HG03354 (cell line): ENCODE results near the gene CCNL1.

Source experiments
- ATAC-seq: cut with Tn5 transposase; IDR thresholded peaks from one replicate; pipeline ENCODE4 v1.9.1; 2021; ENCODE audit warnings: mild to moderate bottlenecking; ENCODE audit not compliant: unreplicated experiment, poor library complexity, severe bottlenecking

The CCNL1 gene

DNA sequence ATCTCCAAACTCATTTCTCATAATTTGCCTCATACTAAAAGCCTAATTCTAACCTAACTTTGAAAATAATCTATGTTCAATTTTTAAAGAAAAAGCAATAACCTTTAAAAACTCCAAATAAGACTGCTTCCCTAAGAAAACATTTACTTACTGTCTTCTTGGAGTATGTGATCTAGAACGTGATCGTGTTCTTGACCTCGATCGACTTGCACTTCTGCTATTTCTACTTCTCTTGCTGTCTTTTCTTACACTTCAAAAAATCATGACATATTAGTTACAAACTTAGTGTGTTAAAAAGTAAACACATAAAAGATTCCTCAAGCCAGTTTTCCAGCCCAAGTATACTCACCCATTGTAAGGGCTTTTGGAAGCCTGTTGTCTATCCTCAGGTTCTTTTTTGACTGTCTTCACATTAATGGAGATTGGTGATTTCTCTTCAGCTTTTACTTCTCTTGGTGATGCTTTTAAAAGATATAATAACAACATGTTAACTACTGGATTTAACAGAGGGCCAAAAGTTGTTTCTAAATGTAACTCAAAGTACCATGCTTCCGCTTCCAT is 10.7 kb downstream of the CCNL1 start:
- no peak for ATAC-seq

GRCh38 chr3:157148196-157148889 is 11.6 kb downstream of the CCNL1 start:
- ATAC-seq: no peak

DNA sequence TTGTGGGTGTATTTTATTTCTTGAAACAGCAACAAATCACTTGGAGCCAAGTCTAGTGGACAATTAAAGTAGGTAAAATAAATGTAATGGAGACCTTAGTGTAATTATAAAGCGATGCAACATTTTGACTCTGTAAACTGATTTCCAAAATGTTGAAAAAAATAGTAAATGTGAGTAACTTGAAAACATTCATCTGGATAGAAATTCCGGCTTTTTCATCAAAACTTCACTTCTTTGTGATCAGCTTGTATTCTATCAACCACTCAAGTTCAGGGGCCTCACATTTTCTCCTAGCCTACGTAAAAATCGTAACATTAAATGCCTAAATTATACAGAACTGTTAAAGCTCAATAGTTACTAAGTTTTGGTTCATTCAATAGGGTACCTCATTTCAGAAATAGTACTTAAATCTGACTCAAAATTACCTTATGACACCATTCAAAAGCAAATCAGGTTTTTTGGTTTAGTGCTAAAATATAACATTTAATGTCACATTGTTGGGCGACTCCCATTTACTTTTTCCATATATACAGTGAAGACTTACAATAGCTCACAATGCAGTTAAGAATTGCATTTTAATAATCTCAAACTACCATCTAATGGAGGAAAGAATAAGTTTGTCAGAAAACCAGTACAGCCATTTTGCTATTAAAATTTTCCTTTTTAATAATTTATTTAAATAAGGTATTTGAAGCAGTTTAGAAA is 12.7 kb downstream of the CCNL1 start:
- no peak for ATAC-seq

DNA sequence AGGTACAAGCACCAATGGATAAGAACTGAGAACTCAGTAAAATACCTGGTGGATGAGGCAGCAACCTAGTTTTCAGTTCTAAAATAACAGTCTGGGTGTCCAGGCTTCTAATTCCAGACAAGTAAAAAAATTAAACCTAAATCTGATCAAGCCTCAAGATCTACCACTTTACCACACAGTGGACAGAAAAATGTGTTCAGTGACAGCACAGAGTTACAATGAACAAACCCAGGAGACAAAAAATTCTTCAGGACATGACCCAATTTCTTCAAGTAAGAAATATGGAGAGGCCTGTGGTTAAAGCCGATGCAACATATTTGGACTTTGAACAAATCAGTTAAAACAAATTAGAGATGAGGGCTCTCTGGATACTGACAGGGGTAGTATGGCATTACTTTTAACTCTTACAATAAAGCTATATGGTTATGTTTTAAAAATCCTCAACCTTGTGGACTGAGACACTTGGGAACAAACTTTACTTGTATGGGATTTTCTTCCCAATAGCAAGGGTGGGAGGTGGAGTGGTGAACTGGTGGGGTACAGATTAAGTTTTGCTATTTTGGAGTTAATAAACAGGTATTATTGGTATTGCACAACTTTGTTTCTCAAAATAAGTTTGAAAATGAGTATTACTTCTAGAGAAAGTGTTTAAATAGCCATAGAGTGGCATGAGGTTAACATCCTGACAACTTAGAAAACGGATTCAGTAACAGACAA is 14.2 kb downstream of the CCNL1 start:
- ATAC-seq: no peak

- no peak for ATAC-seq
These were observed 17.6 kb downstream of the CCNL1 start for GRCh38 chr3:157142315-157142714.

DNA sequence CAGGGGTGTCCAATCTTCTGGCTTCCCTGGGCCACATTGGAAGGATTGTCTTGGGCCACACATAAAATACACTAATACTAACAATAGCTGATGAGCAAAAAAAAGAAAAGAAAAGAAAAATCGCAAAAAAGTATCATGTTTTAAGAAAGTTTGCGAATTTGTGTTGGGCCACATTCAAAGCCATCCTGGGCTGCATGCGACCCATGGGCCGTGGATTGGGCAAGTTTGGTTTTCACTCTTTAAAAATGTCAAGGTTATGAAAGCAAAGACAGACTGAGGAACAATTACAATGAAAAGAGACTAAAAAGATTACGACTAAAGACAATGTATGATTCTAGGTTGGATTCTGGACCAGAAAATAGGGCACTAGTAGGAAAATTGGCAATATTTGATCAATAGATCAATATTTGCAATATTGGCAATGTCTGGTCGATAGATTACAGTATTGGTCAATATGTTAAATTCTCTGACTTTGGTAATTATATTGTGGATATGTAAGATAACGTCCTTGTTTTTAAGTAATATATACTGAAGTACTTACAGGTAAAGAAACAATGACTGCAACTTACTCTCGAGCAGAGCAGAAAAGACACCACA is 19.9 kb downstream of the CCNL1 start:
- ATAC-seq: no peak

DNA sequence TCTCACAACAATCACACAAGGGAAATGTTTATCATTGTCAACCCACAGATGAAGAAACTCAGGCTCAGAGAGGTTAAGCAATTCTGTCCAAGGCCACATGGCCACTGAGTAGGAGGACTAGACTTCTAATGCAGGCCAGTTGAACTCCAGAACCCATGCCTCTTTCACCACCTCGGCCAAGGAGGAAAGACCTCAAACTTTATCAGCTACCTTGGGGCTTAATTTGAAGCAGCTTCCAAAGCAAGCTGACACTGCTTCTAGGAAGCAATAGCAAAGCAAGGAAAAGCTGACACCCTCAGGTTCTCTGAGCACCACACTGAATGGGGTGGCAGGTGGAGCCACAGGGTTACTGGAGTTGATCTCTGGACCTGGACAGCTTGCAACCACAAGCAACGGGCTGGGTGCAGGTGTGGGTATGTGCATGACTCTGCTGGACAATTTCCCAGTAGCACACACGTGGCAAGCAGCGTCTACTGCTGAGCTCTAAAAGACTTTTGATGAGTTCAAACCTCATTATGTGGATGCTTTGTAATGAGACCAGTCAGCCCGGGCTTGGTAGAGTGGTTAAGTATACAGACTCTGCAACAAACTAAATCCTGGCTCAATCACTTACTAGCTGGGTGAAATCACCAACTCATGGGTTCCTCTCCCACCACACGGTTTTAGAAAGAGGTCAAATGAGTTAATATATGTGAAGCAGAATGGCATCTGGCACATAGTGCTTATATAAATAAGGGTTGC is 23.1 kb downstream of the CCNL1 start:
- ATAC-seq: peak; percentile 7

GRCh38 chr3:157135671-157136396 is 24.1 kb downstream of the CCNL1 start:
- ATAC-seq: no peak

DNA sequence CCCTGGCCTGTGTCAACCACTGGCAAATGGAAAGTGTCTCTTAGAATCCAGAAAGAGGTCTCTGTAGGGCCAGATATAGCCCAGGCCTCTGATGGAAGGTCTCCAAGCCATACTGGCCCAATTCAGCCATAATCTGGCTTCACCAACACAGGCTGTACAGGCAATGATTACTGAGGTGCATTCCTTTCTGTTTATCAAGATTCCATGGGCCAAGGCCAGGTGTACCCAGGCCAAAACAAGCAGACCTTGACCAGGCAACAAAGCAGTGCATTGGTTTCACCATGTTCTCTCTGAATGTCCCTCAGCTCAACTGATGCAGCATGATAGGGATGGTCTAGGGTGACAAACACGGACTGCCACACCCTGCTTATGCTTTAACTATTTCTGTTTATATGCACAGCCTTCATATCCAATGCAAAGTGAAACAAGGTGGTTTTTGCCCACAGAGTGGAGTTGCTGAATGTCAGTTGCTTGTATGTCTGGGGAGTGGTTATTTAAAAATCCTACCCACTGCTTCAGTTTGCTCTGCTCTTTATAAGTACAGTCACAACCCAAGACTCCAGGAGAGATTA is 25.2 kb downstream of the CCNL1 start:
- peak; percentile 63 for ATAC-seq

GRCh38 chr3:157133434-157134320 is 26.3 kb downstream of the CCNL1 start:
- ATAC-seq: no peak

DNA sequence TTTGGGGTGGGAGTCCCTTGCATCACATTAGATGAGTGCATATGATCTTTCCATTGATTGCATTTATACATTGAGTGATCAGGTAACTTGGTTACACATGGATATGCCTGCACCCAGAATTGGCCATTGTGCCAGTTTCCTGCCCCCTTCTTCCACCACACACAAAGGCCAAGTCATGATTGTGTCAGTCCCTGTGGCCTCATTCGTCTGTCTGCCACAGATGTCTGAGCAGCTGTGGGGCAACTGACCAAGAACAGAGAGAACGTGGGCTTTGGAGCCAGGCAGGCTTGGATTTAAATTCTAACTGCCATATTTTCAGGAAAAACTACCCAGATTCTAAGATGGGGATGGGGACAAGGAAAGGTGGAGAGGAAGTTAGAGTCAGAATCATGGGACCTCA is 27.0 kb downstream of the CCNL1 start:
- ATAC-seq: no peak

- no peak for ATAC-seq
These were observed 27.6 kb downstream of the CCNL1 start for GRCh38 chr3:157132341-157132740.

DNA sequence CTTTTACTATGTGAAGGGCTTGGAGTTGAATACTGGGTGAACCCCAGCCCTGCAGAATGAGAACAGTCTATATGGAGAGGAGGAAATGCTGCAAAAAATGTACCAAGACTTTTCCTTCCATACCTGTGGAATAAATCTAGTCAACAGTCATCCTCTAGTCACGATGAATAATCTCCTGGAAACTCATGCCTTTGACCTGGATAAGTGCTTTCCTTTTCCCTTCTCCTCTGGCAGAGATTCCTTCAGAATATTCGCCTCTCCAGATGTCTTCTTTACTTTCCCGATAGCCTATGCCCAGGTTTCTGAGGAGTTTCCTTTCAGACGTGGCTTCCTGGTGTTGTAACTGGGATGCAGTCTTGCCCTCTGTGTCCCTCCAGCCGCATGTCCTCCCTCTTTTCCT is 28.1 kb downstream of the CCNL1 start:
- no peak for ATAC-seq

- no peak for ATAC-seq
These were observed 29.3 kb downstream of the CCNL1 start for GRCh38 chr3:157130467-157131251.

DNA sequence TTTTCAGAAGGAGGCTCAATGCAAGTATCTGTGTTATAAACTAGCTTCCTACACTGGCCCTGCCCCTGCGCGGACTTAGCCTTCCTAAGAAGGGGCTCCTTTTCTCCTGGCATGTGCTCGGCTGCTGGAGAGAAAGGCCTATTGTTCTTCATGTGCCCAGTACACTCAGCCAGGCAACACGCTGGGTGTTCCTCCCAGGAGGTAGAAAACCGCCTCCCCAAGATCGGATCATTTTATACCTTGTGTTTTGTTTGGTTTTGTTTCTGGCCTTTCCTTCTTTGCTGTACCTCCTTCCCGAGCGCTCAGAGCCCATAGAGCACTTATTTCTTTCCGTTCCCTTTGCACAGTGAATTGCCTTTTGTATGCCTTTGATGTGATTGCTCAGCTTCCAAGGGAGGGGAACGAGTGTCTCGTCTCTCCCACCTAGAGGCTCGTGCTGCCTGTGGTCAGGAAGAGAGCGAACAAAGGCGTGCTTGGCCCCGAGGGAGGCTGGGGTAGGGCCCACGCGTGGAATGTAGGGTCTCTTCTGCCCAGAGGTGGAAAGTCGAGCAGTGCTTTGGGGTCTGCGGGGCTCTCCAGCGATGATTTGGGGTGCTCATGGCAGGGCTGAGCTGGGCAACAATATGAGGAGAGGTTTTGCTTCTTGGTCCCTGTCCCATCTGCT is 30.0 kb downstream of the CCNL1 start:
- no peak for ATAC-seq
